ENCODE results near the gene C8A. TPM values are rescaled to one million over a fixed set of nuclear protein-coding genes. Genes with fewer than 3 reads are reported as not detected.

The C8A gene
- total RNA-seq, 4 donors from 2014 or later = not detected

DNA sequence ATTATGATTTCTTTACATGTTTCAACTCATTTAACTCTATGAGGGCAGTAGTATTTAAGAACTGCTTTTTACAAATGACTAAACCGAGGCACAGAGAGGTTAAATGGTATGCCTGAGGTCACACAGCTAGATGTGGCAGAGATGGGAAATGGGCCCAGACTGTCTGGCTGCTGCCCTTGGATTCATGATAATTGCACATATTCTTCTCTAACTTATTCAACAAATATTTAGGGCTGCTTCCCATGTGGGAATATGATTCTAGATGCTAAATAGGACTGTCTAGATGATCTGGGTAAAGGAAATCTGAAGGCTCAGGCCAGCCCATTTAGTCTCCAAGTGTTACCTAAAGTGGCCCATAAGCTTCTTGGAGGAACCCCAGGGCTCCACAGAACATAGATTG lies 26.2 kb downstream of the C8A start:
- Histone ChIP-seq H3K27ac (replicated peaks in 1 of 4) (no peak overlapping the region), H3K4me1 (peaks cover 0 to 2% (median 0%) of the 10 kb centered on the region in 4 donors), H3K4me3 (no peak overlapping the region), H3K36me3 (no peaks in the 10 kb centered on the region), H3K9me3 (no peaks in the 10 kb centered on the region), H3K27me3 (no peaks in the 10 kb centered on the region)
- intact Hi-C loops (cut with DNase I) = no loop called here
- 83% methylated on average over 1 of the region's 1 CpG for WGBS
- TF ChIP-seq EP300 (IDR thresholded peaks at IDR 0.05) (no peak), POLR2AphosphoS5 (IDR thresholded peaks at IDR 0.05) (no peak)
- DNase-seq (ENCODE audit: extremely low spot score) = no peak

DNA sequence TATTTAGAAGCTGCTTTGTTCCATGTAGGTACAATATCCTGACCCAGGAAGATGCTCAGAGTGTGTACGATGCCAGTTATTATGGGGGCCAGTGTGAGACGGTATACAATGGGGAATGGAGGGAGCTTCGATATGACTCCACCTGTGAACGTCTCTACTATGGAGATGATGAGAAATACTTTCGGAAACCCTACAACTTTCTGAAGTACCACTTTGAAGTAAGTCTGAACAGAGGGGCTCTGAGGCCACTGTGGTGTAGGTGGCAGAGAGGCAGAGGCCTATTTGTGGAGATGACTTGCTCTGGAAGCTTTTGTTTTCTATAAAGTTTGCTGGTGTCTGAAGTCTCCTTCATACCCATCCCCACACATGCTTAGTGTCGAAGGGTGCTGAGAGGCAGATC lies 26.8 kb downstream of the C8A start:
- H3K4me3 ChIP-seq = no peak overlapping the region
- H3K4me1 ChIP-seq = peaks cover 0 to 2% (median 0%) of the 10 kb centered on the region in 4 donors
- intact Hi-C loops (cut with DNase I) = no loop called here
- H3K9me3 ChIP-seq = no peaks in the 10 kb centered on the region
- WGBS = 88% methylated on average over 6 of the region's 6 CpGs
- no peak overlapping the region for H3K27ac ChIP-seq (replicated peaks in 1 of 4)
- no peaks in the 10 kb centered on the region for H3K27me3 ChIP-seq
- TF ChIP-seq POLR2AphosphoS5 (IDR thresholded peaks at IDR 0.05) = no peak
- no peak for TF ChIP-seq EP300 (IDR thresholded peaks at IDR 0.05)
- TF ChIP-seq, protein P1, sequence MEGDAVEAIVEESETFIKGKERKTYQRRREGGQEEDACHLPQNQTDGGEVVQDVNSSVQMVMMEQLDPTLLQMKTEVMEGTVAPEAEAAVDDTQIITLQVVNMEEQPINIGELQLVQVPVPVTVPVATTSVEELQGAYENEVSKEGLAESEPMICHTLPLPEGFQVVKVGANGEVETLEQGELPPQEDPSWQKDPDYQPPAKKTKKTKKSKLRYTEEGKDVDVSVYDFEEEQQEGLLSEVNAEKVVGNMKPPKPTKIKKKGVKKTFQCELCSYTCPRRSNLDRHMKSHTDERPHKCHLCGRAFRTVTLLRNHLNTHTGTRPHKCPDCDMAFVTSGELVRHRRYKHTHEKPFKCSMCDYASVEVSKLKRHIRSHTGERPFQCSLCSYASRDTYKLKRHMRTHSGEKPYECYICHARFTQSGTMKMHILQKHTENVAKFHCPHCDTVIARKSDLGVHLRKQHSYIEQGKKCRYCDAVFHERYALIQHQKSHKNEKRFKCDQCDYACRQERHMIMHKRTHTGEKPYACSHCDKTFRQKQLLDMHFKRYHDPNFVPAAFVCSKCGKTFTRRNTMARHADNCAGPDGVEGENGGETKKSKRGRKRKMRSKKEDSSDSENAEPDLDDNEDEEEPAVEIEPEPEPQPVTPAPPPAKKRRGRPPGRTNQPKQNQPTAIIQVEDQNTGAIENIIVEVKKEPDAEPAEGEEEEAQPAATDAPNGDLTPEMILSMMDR (IDR thresholded peaks at IDR 0.05) = no peak
- TF ChIP-seq POLR2A (IDR thresholded peaks at IDR 0.05; ENCODE audit: low read depth) = no peak
- no peaks in the 10 kb centered on the region for H3K36me3 ChIP-seq
- peak; percentile 78 for DNase-seq (ENCODE audit: extremely low spot score)

DNA sequence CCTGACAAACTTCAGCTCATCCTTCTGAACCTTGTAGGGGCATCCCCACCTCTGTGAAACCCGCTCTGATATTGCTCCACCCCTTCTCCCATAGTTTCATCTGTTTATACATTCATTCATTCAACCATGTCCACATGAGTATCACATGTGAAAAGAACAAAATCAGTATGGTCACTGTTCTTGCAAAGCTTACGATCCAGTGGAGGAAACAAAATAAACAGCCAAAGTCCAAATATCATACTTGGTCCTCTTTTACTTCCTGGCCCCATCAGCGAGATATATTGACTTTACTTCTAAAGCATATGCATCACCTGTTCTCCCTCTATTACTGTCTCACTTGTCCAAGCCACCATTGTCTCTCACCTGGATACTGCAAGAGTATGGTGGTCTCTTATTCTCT lies 35.6 kb downstream of the C8A start:
- TF ChIP-seq POLR2A (IDR thresholded peaks at IDR 0.05; ENCODE audit: low read depth) (no peak), EP300 (IDR thresholded peaks at IDR 0.05) (no peak), POLR2AphosphoS5 (IDR thresholded peaks at IDR 0.05) (no peak)
- TF ChIP-seq, protein P1 (IDR thresholded peaks at IDR 0.05) = no peak
- Histone ChIP-seq H3K9me3 (no peaks in the 10 kb centered on the region), H3K36me3 (no peaks in the 10 kb centered on the region), H3K4me1 (no peaks in the 10 kb centered on the region), H3K27me3 (no peaks in the 10 kb centered on the region), H3K27ac (replicated peaks in 1 of 4) (no peak overlapping the region), H3K4me3 (no peak overlapping the region)
- DNase-seq (ENCODE audit: extremely low spot score) = no peak
- WGBS = 75% methylated on average over 3 of the region's 3 CpGs
- intact Hi-C loops (cut with DNase I) = no loop called here

DNA sequence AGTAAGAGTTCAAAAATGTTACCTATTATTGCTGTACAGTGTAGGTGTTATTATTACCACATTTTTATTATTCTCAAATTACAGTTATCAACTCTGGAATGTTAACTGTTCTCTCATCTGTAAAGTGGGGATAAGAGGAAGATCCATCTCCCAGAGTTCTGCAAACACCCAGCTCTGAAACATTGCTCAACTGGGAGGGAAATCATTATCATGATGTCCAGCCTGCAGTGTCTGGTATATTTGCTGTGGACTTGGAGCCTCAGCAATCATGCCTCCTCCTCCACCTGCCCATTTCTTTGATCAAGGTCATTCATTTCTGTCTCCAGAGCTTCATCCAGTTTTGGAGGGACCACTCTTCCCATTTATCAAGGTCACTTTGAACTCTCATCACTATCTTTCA lies 39.4 kb downstream of the C8A start:
- no peak overlapping the region for H3K4me3 ChIP-seq
- H3K36me3 ChIP-seq = no peaks in the 10 kb centered on the region
- TF ChIP-seq EP300 (IDR thresholded peaks at IDR 0.05) (no peak), POLR2A (IDR thresholded peaks at IDR 0.05; ENCODE audit: low read depth) (no peak), POLR2AphosphoS5 (IDR thresholded peaks at IDR 0.05) (no peak)
- TF ChIP-seq, protein P1 (IDR thresholded peaks at IDR 0.05) = no peak
- DNase-seq (ENCODE audit: extremely low spot score) = no peak
- no peaks in the 10 kb centered on the region for H3K27me3 ChIP-seq
- intact Hi-C loops (cut with DNase I) = no loop called here
- peaks cover 0 to 12% (median 0%) of the 10 kb centered on the region in 4 donors for H3K4me1 ChIP-seq
- H3K27ac ChIP-seq (replicated peaks in 1 of 4) = no peak overlapping the region
- no peaks in the 10 kb centered on the region for H3K9me3 ChIP-seq

DNA sequence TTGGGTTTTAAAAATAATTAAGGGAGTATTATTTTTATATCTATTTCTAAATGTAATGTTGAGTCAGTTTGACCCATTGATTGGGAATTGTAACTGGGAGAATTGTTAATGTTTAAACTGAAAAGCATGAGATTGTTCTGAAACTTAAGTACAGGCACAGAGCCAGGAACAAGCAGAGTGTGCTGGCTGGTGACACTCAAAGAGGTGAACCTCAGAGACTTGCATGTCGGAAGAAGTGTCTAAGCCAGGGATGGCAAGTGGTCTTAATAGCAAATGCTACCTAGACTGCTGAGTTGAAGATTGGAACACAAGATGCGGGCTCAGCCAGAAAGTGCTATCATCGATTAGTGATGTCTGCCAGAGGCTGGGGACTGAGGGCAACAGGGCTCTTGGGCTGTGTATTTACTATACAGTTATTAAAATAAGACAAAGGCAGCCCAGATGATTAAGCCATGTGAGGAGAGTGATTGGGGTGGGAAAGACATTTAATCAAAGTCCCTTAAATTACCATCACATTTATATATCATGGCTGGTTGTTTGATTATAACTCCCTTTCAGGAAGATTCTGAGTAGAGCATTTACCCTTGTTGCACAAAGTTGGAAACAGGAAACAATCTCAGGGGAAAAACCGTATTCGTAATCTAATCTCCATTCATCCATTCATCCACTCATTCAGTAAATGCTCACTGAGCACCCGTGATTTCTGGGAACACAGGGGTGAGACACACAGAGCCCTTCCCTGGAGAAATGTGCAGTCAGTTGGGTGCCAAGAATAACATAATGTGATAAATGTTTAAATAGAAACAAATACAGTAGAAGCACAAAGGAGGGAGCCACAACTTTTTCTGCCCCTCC lies 42.8 kb downstream of the C8A start:
- H3K4me3 ChIP-seq = no peak overlapping the region
- H3K4me1 ChIP-seq = peaks cover 0 to 12% (median 0%) of the 10 kb centered on the region in 4 donors
- no peaks in the 10 kb centered on the region for H3K9me3 ChIP-seq
- no peak overlapping the region for H3K27ac ChIP-seq (replicated peaks in 1 of 4)
- DNase-seq (ENCODE audit: extremely low spot score) = no peak
- WGBS = 69% methylated on average over 6 of the region's 6 CpGs
- H3K36me3 ChIP-seq = no peaks in the 10 kb centered on the region
- TF ChIP-seq POLR2A (IDR thresholded peaks at IDR 0.05; ENCODE audit: low read depth) (no peak), EP300 (IDR thresholded peaks at IDR 0.05) (no peak), POLR2AphosphoS5 (IDR thresholded peaks at IDR 0.05) (no peak)
- TF ChIP-seq, protein P1 (IDR thresholded peaks at IDR 0.05) = no peak
- intact Hi-C loops (cut with DNase I) = no loop called here
- no peaks in the 10 kb centered on the region for H3K27me3 ChIP-seq

Data from esophagus muscularis mucosa (tissue), 4 donors.